ENCODE results near the gene TMEM225B.

DNA sequence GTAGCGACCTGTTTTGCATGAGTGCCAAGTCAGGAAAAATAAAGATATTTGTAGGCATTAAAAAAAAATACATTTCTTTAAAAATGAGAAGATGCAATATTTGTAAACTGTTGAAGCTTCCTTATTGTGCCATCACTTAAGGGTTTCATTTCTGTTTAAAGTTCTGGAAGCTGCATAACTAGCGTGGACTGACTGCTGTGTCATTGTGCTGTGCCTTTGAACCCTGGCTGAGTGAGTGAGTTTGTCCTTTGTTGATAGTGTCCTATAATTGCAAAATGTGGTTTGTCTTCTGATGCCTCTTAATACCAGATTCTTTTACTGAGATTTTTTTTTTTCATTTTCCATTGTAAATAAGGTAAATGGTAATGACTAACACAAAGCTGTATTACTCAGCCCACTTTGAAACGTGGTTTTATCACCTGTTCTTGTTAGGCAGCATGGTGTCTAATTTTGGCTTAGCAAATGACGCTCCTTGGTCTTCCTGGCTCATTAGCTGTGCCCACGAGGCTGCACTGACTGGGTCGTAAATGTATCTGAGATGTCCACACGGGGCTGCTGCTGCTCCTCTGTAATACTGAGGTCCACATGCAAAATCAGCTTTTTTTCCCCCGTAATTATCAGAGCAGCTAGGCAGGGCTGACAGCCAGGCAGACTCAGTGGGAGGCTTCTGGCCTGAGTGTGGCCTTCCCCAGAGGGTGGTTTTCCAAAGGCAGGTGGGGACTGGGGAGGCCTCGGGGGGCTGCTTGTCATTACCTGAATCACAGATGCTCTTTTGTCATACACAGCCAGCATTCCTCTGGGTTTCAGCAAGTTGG is 33.4 kb downstream of the TMEM225B start:
- TF ChIP-seq, protein P1, sequence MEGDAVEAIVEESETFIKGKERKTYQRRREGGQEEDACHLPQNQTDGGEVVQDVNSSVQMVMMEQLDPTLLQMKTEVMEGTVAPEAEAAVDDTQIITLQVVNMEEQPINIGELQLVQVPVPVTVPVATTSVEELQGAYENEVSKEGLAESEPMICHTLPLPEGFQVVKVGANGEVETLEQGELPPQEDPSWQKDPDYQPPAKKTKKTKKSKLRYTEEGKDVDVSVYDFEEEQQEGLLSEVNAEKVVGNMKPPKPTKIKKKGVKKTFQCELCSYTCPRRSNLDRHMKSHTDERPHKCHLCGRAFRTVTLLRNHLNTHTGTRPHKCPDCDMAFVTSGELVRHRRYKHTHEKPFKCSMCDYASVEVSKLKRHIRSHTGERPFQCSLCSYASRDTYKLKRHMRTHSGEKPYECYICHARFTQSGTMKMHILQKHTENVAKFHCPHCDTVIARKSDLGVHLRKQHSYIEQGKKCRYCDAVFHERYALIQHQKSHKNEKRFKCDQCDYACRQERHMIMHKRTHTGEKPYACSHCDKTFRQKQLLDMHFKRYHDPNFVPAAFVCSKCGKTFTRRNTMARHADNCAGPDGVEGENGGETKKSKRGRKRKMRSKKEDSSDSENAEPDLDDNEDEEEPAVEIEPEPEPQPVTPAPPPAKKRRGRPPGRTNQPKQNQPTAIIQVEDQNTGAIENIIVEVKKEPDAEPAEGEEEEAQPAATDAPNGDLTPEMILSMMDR (IDR thresholded peaks at IDR 0.05), result no peak
- TF ChIP-seq POLR2A (IDR thresholded peaks at IDR 0.05), result no peak
